H9 (cell line): Measurements from ENCODE around the gene LAMA3. TPM values are rescaled to one million over a fixed set of nuclear protein-coding genes. Genes with fewer than 3 reads are reported as not detected.
"Not testable (repeated sequence)": the region's sequence is repeated elsewhere in the genome, so short reads cannot be mapped to it uniquely, and the experiment has no call there.

ENCODE experiments used
- DNase-seq: peaks from one replicate; pipeline ENCODE4 v3.0.0-alpha.2; 2017
- H2AFZ ChIP-seq: one replicate; pipeline ENCODE4 v1.6.1; 2013; ENCODE audit warnings: mild to moderate bottlenecking, low read length, control low read depth, moderate library complexity
- H2AK5ac ChIP-seq: 2 replicates; pipeline ENCODE4 v1.6.1; 2013; ENCODE audit warnings: low read length, control low read depth, mixed read lengths; ENCODE audit not compliant: insufficient read length
- H2BK120ac ChIP-seq: one replicate; pipeline ENCODE4 v1.6.1; 2013; ENCODE audit warnings: low read depth, mild to moderate bottlenecking, low read length, control low read depth, inconsistent platforms; ENCODE audit not compliant: poor library complexity, severe bottlenecking
- H2BK12ac ChIP-seq: 2 replicates; pipeline ENCODE4 v1.6.1; 2013; ENCODE audit warnings: low read length, control low read depth, mixed read lengths, low read depth; ENCODE audit not compliant: insufficient read length
- H2BK15ac ChIP-seq: 2 replicates; pipeline ENCODE4 v1.6.1; 2013; ENCODE audit warnings: low read depth, low read length, control low read depth
- H2BK20ac ChIP-seq: one replicate; pipeline ENCODE4 v1.6.1; 2013; ENCODE audit warnings: low read depth, mild to moderate bottlenecking, low read length, control low read depth, inconsistent platforms; ENCODE audit not compliant: poor library complexity, severe bottlenecking
- H2BK5ac ChIP-seq: 2 replicates; pipeline ENCODE4 v1.6.1; 2013; ENCODE audit warnings: low read length, control low read depth, mixed read lengths; ENCODE audit not compliant: insufficient read length
- H3K14ac ChIP-seq: 2 replicates; pipeline ENCODE4 v1.6.1; 2013; ENCODE audit warnings: low read length, control low read depth; ENCODE audit not compliant: insufficient read depth
- H3K18ac ChIP-seq: 2 replicates; pipeline ENCODE4 v1.6.1; 2013; ENCODE audit warnings: low read depth, mild to moderate bottlenecking, mixed read lengths, low read length, control low read depth; ENCODE audit not compliant: insufficient read length
- H3K23ac ChIP-seq: 2 replicates; pipeline ENCODE4 v1.6.1; 2013; ENCODE audit warnings: low read length, control low read depth, mixed read lengths, low read depth; ENCODE audit not compliant: insufficient read length
- H3K23me2 ChIP-seq: 2 replicates; pipeline ENCODE4 v1.6.1; 2013; ENCODE audit warnings: low read depth, mild to moderate bottlenecking, mixed read lengths, low read length, control low read depth; ENCODE audit not compliant: insufficient read length, poor library complexity, severe bottlenecking
- H3K27ac ChIP-seq: 2 replicates; pipeline ENCODE4 v1.5.1; 2013; ENCODE audit warnings: low read length, control low read depth, mixed read lengths, low read depth; ENCODE audit not compliant: insufficient read length
- H3K27me3 ChIP-seq: 2 replicates; pipeline ENCODE4 v1.6.1; 2013; ENCODE audit warnings: low read length, control low read depth, inconsistent platforms; ENCODE audit not compliant: insufficient read depth
- H3K4ac ChIP-seq: 2 replicates; pipeline ENCODE4 v1.6.1; 2013; ENCODE audit warnings: low read depth, mild to moderate bottlenecking, control low read depth, inconsistent platforms, low read length, moderate library complexity
- H3K4me1 ChIP-seq: 2 replicates; pipeline ENCODE4 v1.6.1; 2013; ENCODE audit warnings: low read length, control low read depth, inconsistent platforms; ENCODE audit not compliant: insufficient read depth
- H3K4me2 ChIP-seq: 2 replicates; pipeline ENCODE4 v1.6.1; 2013; ENCODE audit warnings: low read length, control low read depth, mixed read lengths; ENCODE audit not compliant: insufficient read length, insufficient read depth
- H3K56ac ChIP-seq: 2 replicates; pipeline ENCODE4 v1.6.1; 2013; ENCODE audit warnings: low read depth, mild to moderate bottlenecking, mixed read lengths, low read length, control low read depth; ENCODE audit not compliant: insufficient read length
- H3K79me1 ChIP-seq: 2 replicates; pipeline ENCODE4 v1.6.1; 2013; ENCODE audit warnings: low read depth, mild to moderate bottlenecking, moderate library complexity, low read length, control low read depth, inconsistent platforms; ENCODE audit not compliant: insufficient read depth, poor library complexity, severe bottlenecking
- H3K79me2 ChIP-seq: 2 replicates; pipeline ENCODE4 v1.6.1; 2013; ENCODE audit warnings: low read length, control low read depth, inconsistent platforms; ENCODE audit not compliant: insufficient read depth
- H3K9ac ChIP-seq: 2 replicates; pipeline ENCODE4 v1.6.1; 2013; ENCODE audit warnings: low read length, control low read depth, mixed read lengths; ENCODE audit not compliant: insufficient read length; ENCODE audit errors: extremely low read depth
- H3K9me3 ChIP-seq: one replicate; pipeline ENCODE4 v1.6.1; 2013; ENCODE audit warnings: low read depth, low read length, inconsistent platforms; ENCODE audit not compliant: control insufficient read depth
- H3T11ph ChIP-seq: one replicate; pipeline ENCODE4 v1.6.1; 2013; ENCODE audit warnings: mild to moderate bottlenecking, low read length, control low read depth, inconsistent platforms
- H4K20me1 ChIP-seq: one replicate; pipeline ENCODE4 v1.6.1; 2013; ENCODE audit not compliant: control insufficient read depth, insufficient read length, insufficient read depth
- H4K5ac ChIP-seq: 2 replicates; pipeline ENCODE4 v1.6.1; 2013; ENCODE audit warnings: low read depth, mild to moderate bottlenecking, mixed read lengths, low read length, control low read depth; ENCODE audit not compliant: insufficient read length
- H4K8ac ChIP-seq: replicated peaks from 2 replicates; pipeline ENCODE4 v1.6.1; 2013; ENCODE audit warnings: low read length, control low read depth, mixed read lengths, low read depth; ENCODE audit not compliant: insufficient read length
- H4K91ac ChIP-seq: 2 replicates; pipeline ENCODE4 v1.6.1; 2013; ENCODE audit warnings: low read depth, mild to moderate bottlenecking, moderate library complexity, mixed read lengths, low read length, control low read depth; ENCODE audit not compliant: insufficient read length
- H3K27ac Mint-ChIP-seq, 3 experiments: 2 replicates in 2 of 3; 3 replicates in 1 of 3; pipeline ENCODE4 v1.8.0; 2020 to 2021; ENCODE audit warnings: mixed read lengths in 3 of 3, mild to moderate bottlenecking in 1 of 3, moderate library complexity in 1 of 3
- H3K27me3 Mint-ChIP-seq: 2 replicates; pipeline ENCODE4 v1.8.0; 2021; ENCODE audit warnings: low read depth, mild to moderate bottlenecking, moderate library complexity, mixed read lengths
- H3K36me3 Mint-ChIP-seq, 3 experiments: 2 replicates in 2 of 3; 3 replicates in 1 of 3; pipeline ENCODE4 v1.8.0; 2020 to 2021; ENCODE audit warnings: low read depth in 3 of 3, mixed read lengths in 3 of 3; ENCODE audit not compliant: insufficient read depth in 1 of 3
- H3K4me1 Mint-ChIP-seq, 2 experiments: 2 replicates each; pipeline ENCODE4 v1.8.0; 2020; ENCODE audit warnings: mixed read lengths in 2 of 2
- H3K4me3 Mint-ChIP-seq, 2 experiments: 2 replicates in 1 of 2; 3 replicates in 1 of 2; pipeline ENCODE4 v1.8.0; 2020 to 2021; ENCODE audit warnings: mild to moderate bottlenecking in 2 of 2, mixed read lengths in 2 of 2, moderate library complexity in 1 of 2
- H3K9me3 Mint-ChIP-seq, 2 experiments: 2 replicates in 1 of 2; 3 replicates in 1 of 2; pipeline ENCODE4 v1.8.0; 2020; ENCODE audit warnings: mild to moderate bottlenecking in 2 of 2, mixed read lengths in 2 of 2, moderate library complexity in 1 of 2
- WGBS: extraction: QIAGEN DNeasy Blood & Tissue Kit; methylation state at CpG from one replicate; pipeline ENCODE4 v1.1.7; 2013; ENCODE audit warnings: missing lambda C conversion rate, low lambda C conversion rate, mixed read lengths; ENCODE audit not compliant: insufficient read length; ENCODE audit errors: extremely low coverage; 5-methylcytosine and 5-hydroxymethylcytosine counted together
- total RNA-seq: library from RNA; stranded (reverse); gene quantifications from 2 replicates; pipeline ENCODE4 v1.2.1, GENCODE V29; 2021
- TF ChIP-seq, protein P1 (sequence below): fragments of 200-600 bp; sonication (generic); conservative IDR thresholded peaks from 3 replicates; pipeline ENCODE4 v1.8.0; 2021; ENCODE audit warnings: antibody characterized with exemption, mild to moderate bottlenecking

Gene LAMA3
- total RNA-seq, 1 experiment from 2014 or later, result 0.33 TPM

DNA sequence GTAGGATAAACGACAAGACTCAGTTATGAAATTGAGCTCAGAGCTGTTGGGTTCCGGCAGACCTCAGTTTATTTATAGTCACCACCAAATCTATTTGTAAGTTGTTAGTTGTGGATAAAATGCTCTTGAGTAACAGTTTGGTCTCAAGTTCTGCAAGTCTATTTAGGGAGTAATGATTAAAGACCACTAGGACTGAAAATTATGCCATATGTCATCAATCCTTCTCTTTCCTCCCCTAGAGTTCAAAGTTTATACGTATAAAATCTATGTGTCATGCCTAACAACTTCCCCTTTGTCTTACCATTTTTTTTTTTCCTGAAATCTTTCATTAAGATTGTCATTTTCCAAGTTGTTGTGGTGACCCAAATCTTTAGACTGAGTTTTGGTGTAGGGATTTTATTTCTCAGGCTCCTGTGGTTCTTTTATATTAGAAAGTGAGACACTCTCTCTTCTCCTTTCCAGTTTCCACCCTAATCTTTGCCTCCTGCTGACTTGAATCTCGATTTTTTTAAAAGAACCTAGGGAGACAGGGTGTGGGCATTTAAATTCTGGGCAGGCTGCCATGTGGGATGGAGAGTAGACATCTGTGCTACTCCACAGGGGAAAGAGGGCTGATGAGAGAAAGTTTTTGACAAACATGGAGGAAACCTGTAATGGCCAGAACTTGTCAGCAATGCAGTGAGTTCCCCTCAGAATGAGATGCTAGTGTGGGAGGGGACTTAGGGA is 51.0 kb downstream of the LAMA3 start:
- Mint-ChIP-seq H3K27ac (no peak overlapping the region), H3K4me1 (peaks cover 16 to 28% of the 10 kb centered on the region in 2 experiments), H3K4me3 (no peak overlapping the region), H3K9me3 (no peaks in the 10 kb centered on the region), H3K27me3 (peaks cover 1% of the 10 kb centered on the region), H3K36me3 (no peaks in the 10 kb centered on the region)
- H3K4me2 ChIP-seq, result no peak overlapping the region
- H3K27ac ChIP-seq, result no peak overlapping the region
- H4K91ac ChIP-seq, result no peak overlapping the region
- H3K27me3 ChIP-seq, result no peaks in the 10 kb centered on the region
- no peak overlapping the region for H3K9ac ChIP-seq
- no peaks in the 10 kb centered on the region; the same call in 1 of the 2 replicates for H3K4me1 ChIP-seq
- no peak overlapping the region for H2BK15ac ChIP-seq
- H4K8ac ChIP-seq, result no peak overlapping the region
- DNase-seq, result no peak
- no peak overlapping the region for H2AK5ac ChIP-seq
- no peak overlapping the region for H2AFZ ChIP-seq
- TF ChIP-seq, protein P1, sequence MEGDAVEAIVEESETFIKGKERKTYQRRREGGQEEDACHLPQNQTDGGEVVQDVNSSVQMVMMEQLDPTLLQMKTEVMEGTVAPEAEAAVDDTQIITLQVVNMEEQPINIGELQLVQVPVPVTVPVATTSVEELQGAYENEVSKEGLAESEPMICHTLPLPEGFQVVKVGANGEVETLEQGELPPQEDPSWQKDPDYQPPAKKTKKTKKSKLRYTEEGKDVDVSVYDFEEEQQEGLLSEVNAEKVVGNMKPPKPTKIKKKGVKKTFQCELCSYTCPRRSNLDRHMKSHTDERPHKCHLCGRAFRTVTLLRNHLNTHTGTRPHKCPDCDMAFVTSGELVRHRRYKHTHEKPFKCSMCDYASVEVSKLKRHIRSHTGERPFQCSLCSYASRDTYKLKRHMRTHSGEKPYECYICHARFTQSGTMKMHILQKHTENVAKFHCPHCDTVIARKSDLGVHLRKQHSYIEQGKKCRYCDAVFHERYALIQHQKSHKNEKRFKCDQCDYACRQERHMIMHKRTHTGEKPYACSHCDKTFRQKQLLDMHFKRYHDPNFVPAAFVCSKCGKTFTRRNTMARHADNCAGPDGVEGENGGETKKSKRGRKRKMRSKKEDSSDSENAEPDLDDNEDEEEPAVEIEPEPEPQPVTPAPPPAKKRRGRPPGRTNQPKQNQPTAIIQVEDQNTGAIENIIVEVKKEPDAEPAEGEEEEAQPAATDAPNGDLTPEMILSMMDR, result no peak
- H2BK12ac ChIP-seq, result no peak overlapping the region
- H3T11ph ChIP-seq, result no peak overlapping the region
- H3K56ac ChIP-seq, result no peak overlapping the region
- no peak overlapping the region for H3K14ac ChIP-seq
- H2BK5ac ChIP-seq, result no peak overlapping the region
- no peak overlapping the region for H3K23ac ChIP-seq
- no peak overlapping the region for H2BK120ac ChIP-seq
- no peak overlapping the region for H3K18ac ChIP-seq
- no peaks in the 10 kb centered on the region for H3K23me2 ChIP-seq
- no peaks in the 10 kb centered on the region for H3K9me3 ChIP-seq
- no peak overlapping the region for H4K5ac ChIP-seq
- no peak overlapping the region for H2BK20ac ChIP-seq
- no peaks in the 10 kb centered on the region for H3K79me2 ChIP-seq
- no peak overlapping the region for H3K4ac ChIP-seq
- H3K79me1 ChIP-seq, result no peaks in the 10 kb centered on the region
- no CpG with 5 or more reads among the region's 4 CpGs for WGBS
- H4K20me1 ChIP-seq, result no peaks in the 10 kb centered on the region

DNA sequence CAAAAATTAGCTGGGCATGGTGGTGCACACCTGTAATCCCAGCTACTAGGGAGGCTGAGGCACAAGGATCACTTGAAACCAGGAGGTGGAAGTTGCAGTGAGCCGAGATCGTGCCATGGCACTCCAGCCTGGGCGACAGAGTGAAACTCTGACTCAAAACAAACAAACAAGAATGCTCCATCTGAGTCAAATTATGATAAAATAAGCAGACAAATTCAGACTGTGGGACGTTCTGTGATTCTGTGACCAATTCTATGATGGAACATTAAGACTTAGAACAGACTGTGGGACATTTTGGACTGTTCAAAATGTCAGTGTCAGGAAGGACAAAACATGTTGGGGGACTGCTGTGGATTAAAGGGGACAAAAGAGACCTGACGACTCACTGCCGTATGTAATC is 52.7 kb downstream of the LAMA3 start:
- not testable (repeated sequence) for H2BK5ac ChIP-seq, H3K9me3 Mint-ChIP-seq, H2BK15ac ChIP-seq, H3K4me3 Mint-ChIP-seq, H3K9me3 ChIP-seq, H3K9ac ChIP-seq, H3K23me2 ChIP-seq, H3K27ac Mint-ChIP-seq, H3K79me1 ChIP-seq, H3T11ph ChIP-seq, H2AFZ ChIP-seq, H2BK12ac ChIP-seq, H3K56ac ChIP-seq, H3K27me3 ChIP-seq, H3K27ac ChIP-seq, H4K8ac ChIP-seq, H4K20me1 ChIP-seq, H3K4ac ChIP-seq, H2BK20ac ChIP-seq, H2BK120ac ChIP-seq, H3K14ac ChIP-seq, H3K79me2 ChIP-seq, H4K91ac ChIP-seq, H3K36me3 Mint-ChIP-seq, H3K23ac ChIP-seq, H2AK5ac ChIP-seq, H3K4me2 ChIP-seq, H3K27me3 Mint-ChIP-seq, H4K5ac ChIP-seq, H3K4me1 ChIP-seq, DNase-seq, H3K18ac ChIP-seq
- WGBS, result no CpG with 5 or more reads among the region's 6 CpGs
- H3K4me1 Mint-ChIP-seq, result peaks cover 11 to 23% of the 10 kb centered on the region in 2 experiments
